Measurements from ENCODE around the gene GPATCH3. TPM values are rescaled to one million over a fixed set of nuclear protein-coding genes. Genes with fewer than 3 reads are reported as not detected.
A peak's percentile ranks its signal among the peaks of the same experiment; 100 is the strongest.
"Not testable (repeated sequence)": the region's sequence is repeated elsewhere in the genome, so short reads cannot be mapped to it uniquely, and the experiment has no call there.

GPATCH3 gene, protein sequence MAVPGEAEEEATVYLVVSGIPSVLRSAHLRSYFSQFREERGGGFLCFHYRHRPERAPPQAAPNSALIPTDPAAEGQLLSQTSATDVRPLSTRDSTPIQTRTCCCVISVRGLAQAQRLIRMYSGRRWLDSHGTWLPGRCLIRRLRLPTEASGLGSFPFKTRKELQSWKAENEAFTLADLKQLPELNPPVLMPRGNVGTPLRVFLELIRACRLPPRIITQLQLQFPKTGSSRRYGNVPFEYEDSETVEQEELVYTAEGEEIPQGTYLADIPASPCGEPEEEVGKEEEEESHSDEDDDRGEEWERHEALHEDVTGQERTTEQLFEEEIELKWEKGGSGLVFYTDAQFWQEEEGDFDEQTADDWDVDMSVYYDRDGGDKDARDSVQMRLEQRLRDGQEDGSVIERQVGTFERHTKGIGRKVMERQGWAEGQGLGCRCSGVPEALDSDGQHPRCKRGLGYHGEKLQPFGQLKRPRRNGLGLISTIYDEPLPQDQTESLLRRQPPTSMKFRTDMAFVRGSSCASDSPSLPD
- total RNA-seq (2022) (11.5 and 11.7 TPM in 2 replicates), Bru-seq, nascent RNA (percentile 55 among the genes with signal in this experiment), BruChase-seq, experiment 1, labeled RNA remaining after a 6-hour chase (percentile 56 among the genes with signal in this experiment), BruChase-seq, experiment 2, labeled RNA remaining after a 2-hour chase (percentile 59 among the genes with signal in this experiment)
- long read RNA-seq, transcript GPATCH3-201 (7 exons, 2,123 nt): major isoform, 9 of 18 reads
- long read RNA-seq, partial matches to known transcripts: 2 of 18 reads
- long read RNA-seq, other reads (novel, unspliced or antisense): 7 of 18 reads

DNA sequence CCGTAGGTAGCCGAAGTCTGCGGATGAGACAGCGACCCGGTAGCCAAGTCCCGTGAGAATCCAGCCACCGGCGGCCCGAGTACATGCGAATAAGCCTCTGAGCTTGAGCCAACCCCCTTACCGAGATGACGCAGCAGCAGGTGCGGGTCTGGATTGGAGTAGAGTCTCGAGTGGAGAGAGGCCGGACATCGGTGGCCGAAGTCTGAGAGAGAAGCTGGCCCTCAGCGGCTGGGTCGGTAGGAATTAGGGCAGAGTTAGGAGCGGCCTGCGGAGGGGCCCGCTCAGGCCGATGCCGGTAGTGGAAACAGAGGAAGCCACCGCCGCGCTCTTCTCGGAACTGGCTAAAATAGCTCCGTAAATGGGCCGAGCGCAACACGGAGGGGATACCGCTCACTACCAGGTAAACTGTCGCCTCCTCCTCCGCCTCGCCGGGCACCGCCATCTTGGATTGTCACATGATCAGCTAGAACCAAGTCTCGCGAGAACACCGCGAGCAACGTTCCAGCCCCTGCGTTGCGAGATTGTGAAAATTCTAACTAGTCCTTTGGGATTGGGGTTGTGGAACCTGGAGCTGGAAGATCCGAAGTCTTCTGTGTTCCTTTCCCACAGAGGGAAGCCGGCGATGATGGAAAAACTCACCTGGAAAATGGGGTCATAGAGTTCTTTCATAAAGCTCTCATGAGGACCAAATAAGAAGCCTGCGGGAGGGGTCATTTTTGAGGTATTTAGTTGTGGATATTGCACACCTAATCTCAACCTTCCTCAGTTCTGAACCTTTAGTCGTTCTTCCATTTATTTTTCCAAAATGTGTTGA lies at the start of gene GPATCH3:
GPATCH3 (minus strand) TSS at position 467 of the 814 bp plus-strand sequence; CDS start at position 442, 25 bp downstream.
- intact Hi-C loops (cut with micrococcal nuclease; ENCODE audit: unreplicated experiment): no loop called here
- no peaks in the 10 kb centered on the region for H3K9me3 Mint-ChIP-seq (ENCODE audit: low read depth, unreplicated experiment)
- CTCF ChIA-PET: interaction anchor here (0.6 to 1.1 kb wide), 5 partner anchors 8 to 100 kb away, joined by 3 to 7 read pairs (median 4); no protein-coding TSS in a partner anchor

DNA sequence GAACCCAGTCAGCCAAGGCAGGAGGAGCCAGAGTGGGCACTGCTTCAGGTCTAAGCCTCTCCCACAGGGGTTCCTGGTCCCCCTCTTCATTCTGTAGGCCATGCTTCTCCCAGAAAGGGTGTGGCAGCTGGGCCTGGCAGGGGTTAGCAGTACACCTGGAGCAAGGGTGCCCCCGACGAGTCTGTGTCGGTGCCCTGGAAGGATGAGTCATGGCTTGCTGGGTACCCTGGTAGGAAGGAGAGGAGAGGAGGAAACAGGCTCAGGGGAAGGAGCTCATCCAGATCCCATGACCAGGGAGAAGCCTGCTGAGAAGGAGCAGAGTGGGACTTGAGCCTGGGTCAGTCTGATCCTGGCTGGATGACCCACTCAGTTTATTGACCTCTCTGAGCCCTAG lies 49.7 kb upstream of the GPATCH3 start:
- Mint-ChIP-seq H3K9me3 (ENCODE audit: low read depth, unreplicated experiment) (no peaks in the 10 kb centered on the region), H3K4me3 (ENCODE audit: low read depth, unreplicated experiment) (no peak overlapping the region), H3K27ac (ENCODE audit: unreplicated experiment) (peak overlapping the region; percentile 60), H3K27me3 (ENCODE audit: unreplicated experiment) (no peaks in the 10 kb centered on the region), H3K36me3 (ENCODE audit: insufficient read depth, unreplicated experiment) (peaks cover 65% of the 10 kb centered on the region), H3K4me1 (ENCODE audit: low read depth, unreplicated experiment) (no peaks in the 10 kb centered on the region)
- CTCF ChIA-PET: no interaction called here
- intact Hi-C loops (cut with micrococcal nuclease; ENCODE audit: unreplicated experiment): no loop called here
- no peak for DNase-seq
- no TSS peak for BruUV-seq (replicated peaks)
- TF ChIP-seq, protein P1, sequence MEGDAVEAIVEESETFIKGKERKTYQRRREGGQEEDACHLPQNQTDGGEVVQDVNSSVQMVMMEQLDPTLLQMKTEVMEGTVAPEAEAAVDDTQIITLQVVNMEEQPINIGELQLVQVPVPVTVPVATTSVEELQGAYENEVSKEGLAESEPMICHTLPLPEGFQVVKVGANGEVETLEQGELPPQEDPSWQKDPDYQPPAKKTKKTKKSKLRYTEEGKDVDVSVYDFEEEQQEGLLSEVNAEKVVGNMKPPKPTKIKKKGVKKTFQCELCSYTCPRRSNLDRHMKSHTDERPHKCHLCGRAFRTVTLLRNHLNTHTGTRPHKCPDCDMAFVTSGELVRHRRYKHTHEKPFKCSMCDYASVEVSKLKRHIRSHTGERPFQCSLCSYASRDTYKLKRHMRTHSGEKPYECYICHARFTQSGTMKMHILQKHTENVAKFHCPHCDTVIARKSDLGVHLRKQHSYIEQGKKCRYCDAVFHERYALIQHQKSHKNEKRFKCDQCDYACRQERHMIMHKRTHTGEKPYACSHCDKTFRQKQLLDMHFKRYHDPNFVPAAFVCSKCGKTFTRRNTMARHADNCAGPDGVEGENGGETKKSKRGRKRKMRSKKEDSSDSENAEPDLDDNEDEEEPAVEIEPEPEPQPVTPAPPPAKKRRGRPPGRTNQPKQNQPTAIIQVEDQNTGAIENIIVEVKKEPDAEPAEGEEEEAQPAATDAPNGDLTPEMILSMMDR (IDR thresholded peaks at IDR 0.05; ENCODE audit: unreplicated experiment): no peak

More for the DNA sequence above, at the start of gene GPATCH3:
- DNase-seq: peak; percentile 80
- H3K36me3 Mint-ChIP-seq (ENCODE audit: insufficient read depth, unreplicated experiment): peaks cover 24% of the 10 kb centered on the region
- no peaks in the 10 kb centered on the region for H3K27me3 Mint-ChIP-seq (ENCODE audit: unreplicated experiment)
- H3K4me3 Mint-ChIP-seq (ENCODE audit: low read depth, unreplicated experiment): peak within 1 kb of the TSS; percentile 91
- H3K4me1 Mint-ChIP-seq (ENCODE audit: low read depth, unreplicated experiment): peaks cover 7% of the 10 kb centered on the region
- peak within 1 kb of the TSS; percentile 98 for H3K27ac Mint-ChIP-seq (ENCODE audit: unreplicated experiment)
- TF ChIP-seq, protein P1 (IDR thresholded peaks at IDR 0.05; ENCODE audit: unreplicated experiment): no peak
- TSS peak; percentile 90 for BruUV-seq (replicated peaks)

DNA sequence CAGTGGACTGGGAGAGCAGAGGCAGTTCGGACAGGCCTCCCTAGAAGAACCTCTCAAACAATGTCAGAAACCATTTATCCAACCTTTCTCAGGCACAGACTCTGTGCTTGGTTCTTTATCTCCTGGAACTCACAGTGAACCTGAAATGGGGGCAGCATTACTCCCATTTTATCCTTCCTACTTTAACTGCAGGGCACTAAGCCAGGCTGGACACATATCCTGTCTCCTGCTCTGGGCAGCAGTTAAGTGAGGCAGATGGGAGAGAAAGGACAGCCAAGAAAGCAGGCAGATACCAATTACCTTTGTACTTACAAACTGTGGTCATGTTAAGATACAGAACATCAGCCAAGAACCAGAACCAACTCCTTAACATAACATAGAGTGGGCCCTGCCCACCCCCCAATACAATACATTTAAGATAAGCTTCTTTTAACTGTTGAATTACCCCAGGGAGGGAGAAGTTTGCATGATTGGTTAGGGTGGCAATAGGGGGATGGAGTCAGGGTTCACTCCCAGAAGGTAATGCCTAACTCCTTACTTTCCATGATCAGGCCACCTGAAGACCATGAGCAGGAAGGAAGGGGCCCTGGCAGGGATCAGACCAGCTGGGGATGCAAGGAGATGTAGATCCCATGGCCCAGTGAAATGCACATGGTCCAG lies 49.1 kb upstream of the GPATCH3 start:
- no TSS peak for BruUV-seq (replicated peaks)
- intact Hi-C loops (cut with micrococcal nuclease; ENCODE audit: unreplicated experiment): no loop called here
- H3K36me3 Mint-ChIP-seq (ENCODE audit: insufficient read depth, unreplicated experiment): peaks cover 67% of the 10 kb centered on the region
- no peaks in the 10 kb centered on the region for H3K9me3 Mint-ChIP-seq (ENCODE audit: low read depth, unreplicated experiment)
- H3K4me3 Mint-ChIP-seq (ENCODE audit: low read depth, unreplicated experiment): no peak overlapping the region
- TF ChIP-seq, protein P1 (IDR thresholded peaks at IDR 0.05; ENCODE audit: unreplicated experiment): no peak
- CTCF ChIA-PET: no interaction called here
- no peaks in the 10 kb centered on the region for H3K4me1 Mint-ChIP-seq (ENCODE audit: low read depth, unreplicated experiment)
- no peaks in the 10 kb centered on the region for H3K27me3 Mint-ChIP-seq (ENCODE audit: unreplicated experiment)
- H3K27ac Mint-ChIP-seq (ENCODE audit: unreplicated experiment): peak overlapping the region; percentile 60
- DNase-seq: no peak

DNA sequence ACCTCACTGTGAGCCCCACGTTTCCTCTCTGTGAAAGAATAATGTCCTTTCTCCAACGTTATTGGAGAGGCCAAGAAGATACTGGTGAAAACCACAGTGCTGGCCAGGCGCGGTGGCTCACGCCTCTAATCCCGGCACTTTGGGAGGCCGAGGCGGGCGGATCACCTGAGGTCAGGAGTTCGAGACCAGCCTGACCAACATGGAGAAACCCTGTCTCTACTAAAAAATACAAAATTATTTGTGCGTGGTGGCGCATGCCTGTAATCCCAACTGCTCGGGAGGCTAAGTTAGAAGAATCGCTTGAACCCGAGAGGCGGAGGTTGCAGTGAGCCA lies 48.4 kb upstream of the GPATCH3 start:
- CTCF ChIA-PET; H3K4me3 Mint-ChIP-seq (ENCODE audit: low read depth, unreplicated experiment); H3K27me3 Mint-ChIP-seq (ENCODE audit: unreplicated experiment); H3K27ac Mint-ChIP-seq (ENCODE audit: unreplicated experiment); intact Hi-C loops (cut with micrococcal nuclease; ENCODE audit: unreplicated experiment); BruUV-seq (replicated peaks); H3K9me3 Mint-ChIP-seq (ENCODE audit: low read depth, unreplicated experiment); DNase-seq; H3K4me1 Mint-ChIP-seq (ENCODE audit: low read depth, unreplicated experiment): not testable (repeated sequence)
- H3K36me3 Mint-ChIP-seq (ENCODE audit: insufficient read depth, unreplicated experiment): peaks cover 62% of the 10 kb centered on the region

Data from Calu3 (cell line).